Activated CD8-positive, alpha-beta memory T cell treated with anti-CD3 and anti-CD28 coated beads, Interleukin-2, amount 50 U/mL, for 24 hours (primary cell): ENCODE results near the gene CHDH.

Source experiments
- DNase-seq: peaks from one replicate; pipeline ENCODE4 v3.0.0-alpha.2; 2020; ENCODE audit errors: extremely low read depth

CHDH gene

DNA sequence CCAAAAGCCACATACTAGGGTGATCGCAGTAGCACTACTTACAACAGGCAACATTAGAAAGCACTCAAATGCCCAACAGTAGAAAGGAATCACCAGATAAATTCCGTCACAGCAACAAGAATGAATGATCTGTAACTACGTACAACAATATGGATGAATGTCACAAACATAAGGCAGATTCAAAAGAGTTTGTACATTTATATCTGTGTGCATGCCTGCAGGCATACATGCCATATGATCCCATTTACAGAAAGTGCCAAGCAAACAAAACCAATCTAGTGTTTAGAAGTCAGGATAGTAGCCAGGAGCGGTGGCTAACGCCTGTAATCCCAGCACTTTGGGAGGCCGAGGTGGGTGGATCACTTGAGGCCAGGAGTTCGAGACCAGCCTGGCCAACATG, 3.7 kb upstream of the CHDH start:
- DNase-seq, result no peak

DNA sequence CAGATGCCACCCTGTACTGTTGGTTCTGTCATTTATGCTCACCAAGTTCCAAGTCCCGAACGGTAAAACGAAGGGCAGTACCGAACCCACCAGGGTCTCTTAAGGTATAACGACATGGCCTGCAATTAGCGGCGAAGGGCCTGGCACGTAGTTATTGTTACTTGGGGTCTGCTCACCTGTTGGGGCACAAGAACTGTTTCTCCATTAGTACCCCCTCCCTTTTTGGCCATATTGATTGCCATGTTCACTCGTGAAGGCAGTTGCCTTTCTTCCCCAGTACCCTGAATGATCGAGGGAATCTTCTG, 584 bp upstream of the CHDH start:
- DNase-seq, result no peak

GRCh38 chr3:53845881-53846133, 412 bp downstream of the CHDH start:
- DNase-seq, result no peak

- no peak for DNase-seq
These were observed 927 bp downstream of the CHDH start for GRCh38 chr3:53845103-53845880.

- no peak for DNase-seq
These were observed 1.7 kb downstream of the CHDH start for GRCh38 chr3:53844262-53845102.

DNA sequence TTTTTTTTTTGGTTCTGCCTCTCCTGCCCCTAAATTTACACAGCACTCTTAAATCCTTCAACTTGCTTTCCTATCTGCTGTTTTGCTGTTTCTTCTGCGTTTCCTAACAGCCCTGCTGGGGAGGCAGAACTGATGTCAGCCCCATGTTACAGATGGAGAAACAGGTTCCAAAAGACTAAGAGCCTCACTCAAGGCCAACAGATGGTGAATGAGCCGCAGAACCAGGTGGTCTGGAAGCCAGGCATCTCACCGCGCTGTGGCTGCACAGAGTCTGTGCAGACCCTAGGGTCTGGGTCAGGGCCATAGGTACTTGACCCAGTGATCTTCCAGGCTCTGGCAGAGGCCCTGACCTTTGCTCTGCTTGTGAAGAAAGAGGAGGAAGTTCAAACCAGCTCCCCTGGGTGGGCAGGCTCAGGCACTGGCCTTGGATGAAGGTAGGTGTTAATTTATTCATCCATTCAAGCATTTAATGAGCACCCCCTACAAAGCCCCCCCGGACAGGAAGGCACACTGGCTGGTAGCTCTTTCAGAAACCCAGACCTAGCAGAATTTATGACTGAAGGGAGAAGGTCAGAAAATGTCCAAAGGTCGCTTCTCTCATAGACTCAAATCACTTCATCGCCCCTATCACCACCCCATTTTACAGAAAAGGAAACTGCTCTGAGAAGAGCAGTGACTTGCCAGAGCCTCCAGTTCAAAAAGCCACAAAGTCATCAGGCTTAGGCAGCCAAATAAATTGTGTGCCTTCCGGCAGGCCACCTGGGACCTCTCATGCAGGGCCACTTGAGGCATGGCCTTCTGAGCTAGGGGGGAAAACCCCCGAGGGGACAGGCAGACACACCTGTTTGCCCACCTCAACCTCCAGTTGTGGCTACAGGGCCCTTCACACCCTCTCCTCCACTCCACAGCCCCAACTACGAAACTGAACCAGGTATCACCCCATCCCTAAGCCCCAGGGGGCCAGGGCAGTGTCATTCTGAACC, 2.7 kb downstream of the CHDH start:
- no peak for DNase-seq

DNA sequence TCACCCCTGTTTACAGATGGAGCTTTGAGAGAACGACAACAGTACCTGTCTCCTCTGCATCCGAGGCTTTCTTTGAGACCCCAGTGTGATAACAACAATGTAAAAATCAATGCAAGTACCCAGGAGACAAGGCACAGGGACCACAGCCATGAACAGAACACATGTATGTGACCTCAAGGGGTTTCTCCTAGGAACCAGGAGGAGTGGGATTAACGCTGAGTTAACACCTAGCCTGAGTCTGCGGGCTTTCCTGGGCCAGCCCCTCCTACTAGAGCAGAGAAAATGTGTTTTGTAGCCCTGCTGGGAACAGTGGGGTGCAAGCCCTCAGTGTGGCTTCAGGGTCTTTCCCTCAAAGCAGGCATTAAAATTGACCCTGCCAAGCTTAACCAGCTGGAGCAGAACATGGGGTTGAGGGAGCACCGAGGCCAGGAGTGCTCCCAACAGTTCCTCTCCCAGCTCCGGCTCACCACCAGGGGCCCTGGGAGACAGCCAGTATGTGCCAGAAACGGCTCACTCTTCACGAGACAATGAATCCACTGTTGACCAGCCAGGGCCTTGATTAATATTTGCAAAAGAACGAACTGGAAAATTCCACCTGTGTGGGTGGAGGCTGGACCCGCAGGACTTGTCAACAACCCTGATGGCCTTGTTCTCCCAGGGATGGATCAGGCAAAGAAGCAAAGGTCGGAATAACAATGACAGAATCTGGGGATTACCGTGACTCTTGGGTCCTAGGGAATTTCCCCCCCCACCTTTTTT, 3.6 kb downstream of the CHDH start:
- DNase-seq, result no peak

DNA sequence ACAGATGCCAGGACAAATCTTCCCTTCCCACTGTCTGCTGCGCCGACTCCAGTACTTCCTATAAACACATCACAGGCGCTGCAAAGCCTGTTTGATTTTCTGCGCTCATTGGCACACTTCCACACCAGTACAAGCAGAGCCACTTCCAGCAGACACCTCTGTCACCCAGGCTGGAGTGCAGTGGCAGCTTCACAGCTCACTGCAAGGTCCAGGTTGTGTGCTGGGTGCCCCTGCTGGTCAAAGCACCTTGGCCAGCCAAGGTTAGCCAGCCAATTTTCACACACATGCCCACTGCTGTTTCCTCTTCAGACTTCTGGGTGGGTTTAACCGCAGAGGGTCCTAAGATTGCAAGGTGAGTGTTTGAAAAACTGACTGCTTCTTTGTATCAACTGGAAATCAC, 4.9 kb downstream of the CHDH start:
- DNase-seq, result no peak

GRCh38 chr3:53837331-53837730, 8.9 kb downstream of the CHDH start:
- DNase-seq, result no peak

DNA sequence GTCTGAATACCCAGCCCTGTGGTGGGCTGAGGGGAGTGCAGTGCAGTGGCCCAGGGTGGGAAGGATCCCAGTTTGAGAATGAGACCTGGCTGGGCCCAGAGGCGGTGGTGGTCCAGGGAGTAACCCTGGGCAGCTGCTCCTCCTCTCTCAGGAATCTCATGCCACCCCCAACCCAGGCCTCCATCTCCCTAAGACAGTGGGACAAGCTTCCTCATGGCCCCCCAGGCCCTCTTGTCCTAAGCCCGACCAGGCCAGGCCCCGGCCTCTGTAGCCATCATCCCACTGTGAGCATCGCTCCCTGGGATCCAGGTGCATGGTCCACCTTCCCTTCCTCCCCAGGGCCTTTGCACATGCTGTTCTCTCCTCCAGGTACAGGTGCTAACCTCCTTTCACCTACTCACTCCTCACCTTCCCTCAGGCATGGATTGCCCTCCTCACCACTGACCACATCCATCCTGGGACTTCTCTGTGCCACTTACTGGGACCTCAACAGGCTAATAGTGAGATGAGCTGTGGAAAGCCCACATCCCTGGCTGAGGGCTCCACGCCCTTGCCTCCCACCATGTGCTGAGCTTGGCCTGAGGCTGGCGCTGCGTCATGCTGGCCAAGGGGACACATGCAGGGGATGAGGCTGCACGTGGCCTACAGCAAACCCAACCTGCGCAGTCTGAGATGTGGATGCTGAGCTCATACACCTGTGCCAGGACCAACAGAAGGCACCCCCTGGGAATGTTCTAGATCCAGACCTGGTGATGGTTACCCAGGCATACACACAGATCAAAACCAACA, 9.9 kb downstream of the CHDH start:
- no peak for DNase-seq

GRCh38 chr3:53835257-53835656, 11.0 kb downstream of the CHDH start:
- no peak for DNase-seq

GRCh38 chr3:53834429-53835095, 11.7 kb downstream of the CHDH start:
- DNase-seq, result no peak

DNA sequence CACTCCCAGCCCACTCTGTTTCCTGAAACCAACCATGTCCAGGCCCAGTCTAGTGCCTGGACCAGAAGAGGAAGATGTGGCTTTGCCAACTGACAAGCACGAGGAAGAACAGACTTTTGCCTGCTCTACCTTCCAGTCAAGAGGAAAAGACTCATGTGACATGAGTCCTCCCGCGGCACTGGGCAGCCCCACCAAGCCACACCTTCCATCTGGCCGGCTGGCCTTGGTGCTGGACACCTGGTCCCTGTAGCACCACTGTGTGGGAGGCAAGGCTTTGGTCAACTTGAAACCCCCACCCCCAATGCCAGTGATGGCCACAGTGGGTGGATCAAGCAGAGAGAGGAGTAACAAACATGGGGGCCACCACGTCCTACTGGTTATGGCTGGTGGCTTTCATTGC, 12.5 kb downstream of the CHDH start:
- no peak for DNase-seq

GRCh38 chr3:53833053-53833645, 13.1 kb downstream of the CHDH start:
- no peak for DNase-seq

GRCh38 chr3:53830944-53831343, 15.3 kb downstream of the CHDH start:
- DNase-seq, result no peak

DNA sequence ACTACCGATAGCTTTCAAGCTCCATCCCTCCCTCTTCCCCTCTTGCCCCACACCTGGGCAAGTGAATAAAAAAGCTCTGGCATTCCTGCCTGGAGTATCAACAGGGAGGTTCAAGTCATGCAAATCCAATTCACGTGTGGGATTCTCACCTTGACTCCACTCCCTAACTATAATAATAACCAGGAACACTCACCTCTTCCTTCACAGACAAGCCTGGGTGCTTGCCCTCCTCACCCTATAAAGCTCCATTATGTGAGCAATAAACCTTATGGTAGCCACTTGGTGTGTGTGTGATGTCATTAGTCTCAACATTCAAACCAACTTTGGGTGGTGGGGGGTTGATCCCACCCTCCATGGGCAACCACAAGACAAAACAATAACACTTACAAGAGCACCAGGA, 16.6 kb downstream of the CHDH start:
- no peak for DNase-seq

GRCh38 chr3:53828581-53828980, 17.6 kb downstream of the CHDH start:
- no peak for DNase-seq

DNA sequence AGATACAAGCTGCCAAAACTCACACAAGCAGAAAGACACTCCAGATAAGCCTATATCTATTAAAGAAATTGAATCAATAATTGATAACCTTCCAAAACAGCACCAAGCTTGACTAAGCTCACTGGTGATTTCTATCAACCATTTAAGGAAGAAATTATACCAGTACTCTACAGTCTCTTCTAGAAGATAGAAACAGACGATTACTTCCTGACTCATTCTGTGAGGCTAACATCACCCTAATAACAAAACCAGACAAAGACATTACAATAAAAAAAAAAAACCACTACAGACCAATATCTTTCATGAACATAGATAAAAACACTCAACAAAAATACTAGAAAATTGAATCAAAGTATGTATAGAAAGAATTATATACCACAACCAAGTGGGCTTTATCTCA, 20.2 kb downstream of the CHDH start:
- DNase-seq, result no peak

DNA sequence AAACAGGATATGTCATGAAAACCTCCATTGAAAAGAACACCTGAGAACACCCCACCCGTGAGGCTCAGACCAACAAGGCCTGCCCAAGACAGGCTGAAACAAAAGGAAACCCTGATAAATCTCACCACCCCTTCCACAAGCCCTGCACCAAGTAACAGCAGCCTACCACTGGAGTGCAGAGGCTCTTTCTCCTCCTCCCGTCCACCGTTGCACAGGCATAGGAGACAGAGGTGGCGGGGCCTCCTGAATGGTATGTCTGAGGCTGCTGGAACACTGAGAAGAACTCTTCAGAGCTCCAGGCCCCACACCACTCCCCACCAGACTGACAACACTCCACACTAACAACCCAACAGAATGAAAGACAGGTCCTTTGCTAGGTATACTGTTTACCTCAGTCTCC, 21.4 kb downstream of the CHDH start:
- DNase-seq, result no peak
